GM21423 (cell line): ENCODE results near the gene RHO.

Experiments
- ATAC-seq: cut with Tn5 transposase; IDR thresholded peaks from one replicate; pipeline ENCODE4 v1.9.1; 2021; ENCODE audit warnings: mild to moderate bottlenecking, moderate library complexity; ENCODE audit not compliant: unreplicated experiment

The RHO gene

DNA sequence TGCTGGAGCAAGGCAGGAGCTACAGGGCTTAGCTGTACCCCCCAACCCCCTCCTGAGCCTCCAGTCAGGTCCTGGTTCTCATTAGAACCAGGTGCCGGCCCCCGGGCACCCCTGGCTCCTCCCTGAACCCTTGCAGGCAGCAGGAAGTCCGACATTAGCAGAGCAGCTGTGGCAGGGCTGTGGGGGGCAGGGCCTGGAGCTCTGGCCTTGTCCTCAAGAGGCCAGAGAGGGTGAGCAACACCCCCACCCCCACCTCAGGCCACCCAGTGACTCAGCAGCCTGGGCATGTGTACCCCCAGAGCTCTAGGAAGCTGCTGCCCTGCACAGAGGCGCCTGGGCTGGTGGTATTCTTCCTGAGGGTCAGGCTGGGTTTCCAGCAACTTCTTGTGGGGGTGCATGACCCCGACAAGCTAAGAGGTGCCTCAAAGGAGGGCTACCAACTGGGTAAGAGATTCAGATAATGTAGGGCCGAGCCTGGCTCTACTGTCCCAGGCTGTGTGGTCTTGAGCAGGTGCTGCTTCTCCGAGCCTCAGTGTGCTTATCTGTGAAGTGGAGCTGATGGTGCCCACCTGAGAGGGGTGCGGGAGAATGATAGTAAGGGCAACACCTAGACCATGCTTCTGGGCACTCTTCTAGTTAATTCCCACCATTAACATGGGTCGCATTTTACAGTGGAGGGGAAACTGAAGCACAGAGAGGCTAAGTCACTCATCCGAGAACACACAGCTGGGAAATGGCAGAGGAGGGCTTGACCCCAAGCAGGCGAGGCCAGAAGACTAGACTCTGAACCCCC is 30.5 kb downstream of the RHO start:
- ATAC-seq = no peak

DNA sequence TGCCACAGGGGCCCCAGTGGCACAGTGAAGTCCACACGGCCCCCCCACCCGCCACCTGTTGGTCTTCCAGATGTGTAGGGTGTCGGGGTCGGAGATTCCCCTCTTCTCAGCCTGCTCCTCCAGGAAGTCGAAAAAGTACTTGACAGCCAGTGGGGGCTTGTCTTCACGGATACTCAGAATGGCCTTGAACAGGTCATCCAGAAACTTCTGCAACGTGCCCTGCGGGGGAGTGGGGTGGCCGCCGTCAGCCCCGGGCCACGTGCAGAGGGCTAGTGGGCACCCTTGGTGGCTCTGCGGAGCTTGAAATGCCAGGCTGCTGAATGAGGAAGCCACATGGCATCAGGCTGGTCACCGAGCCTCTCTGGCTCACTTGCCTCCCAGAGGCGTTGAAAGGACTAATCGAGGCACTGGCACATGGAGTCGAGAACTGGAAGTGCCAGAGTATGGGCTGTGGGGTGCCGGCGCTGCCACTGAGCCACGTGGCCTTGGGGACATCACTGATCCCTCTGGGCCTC is 31.2 kb downstream of the RHO start:
- ATAC-seq = no peak

DNA sequence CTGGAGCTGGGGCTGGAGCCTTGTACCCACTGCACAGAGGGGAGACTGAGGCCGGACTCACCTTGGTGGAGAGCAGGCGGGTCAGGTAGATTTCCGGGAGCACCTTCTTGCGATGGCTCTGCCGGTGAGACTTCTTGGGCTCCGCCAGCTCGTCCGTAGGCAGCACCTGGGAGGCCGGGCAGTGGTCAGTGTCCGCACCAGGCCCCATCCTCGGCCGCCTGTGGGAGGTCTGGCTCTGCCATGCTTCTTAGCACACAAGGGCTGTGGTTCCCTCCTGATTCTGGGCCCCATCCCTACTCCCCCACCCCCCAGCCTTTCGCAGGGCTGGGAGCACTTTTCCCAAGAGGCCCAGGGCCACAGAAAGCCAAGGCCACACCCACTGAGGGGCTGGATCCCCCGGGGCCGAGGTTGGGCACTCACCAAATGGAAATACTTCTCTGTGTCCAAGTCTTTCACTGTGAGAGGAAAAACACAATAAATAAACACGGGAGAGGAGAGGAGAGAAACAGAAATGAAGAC is 31.9 kb downstream of the RHO start:
- no peak for ATAC-seq

DNA sequence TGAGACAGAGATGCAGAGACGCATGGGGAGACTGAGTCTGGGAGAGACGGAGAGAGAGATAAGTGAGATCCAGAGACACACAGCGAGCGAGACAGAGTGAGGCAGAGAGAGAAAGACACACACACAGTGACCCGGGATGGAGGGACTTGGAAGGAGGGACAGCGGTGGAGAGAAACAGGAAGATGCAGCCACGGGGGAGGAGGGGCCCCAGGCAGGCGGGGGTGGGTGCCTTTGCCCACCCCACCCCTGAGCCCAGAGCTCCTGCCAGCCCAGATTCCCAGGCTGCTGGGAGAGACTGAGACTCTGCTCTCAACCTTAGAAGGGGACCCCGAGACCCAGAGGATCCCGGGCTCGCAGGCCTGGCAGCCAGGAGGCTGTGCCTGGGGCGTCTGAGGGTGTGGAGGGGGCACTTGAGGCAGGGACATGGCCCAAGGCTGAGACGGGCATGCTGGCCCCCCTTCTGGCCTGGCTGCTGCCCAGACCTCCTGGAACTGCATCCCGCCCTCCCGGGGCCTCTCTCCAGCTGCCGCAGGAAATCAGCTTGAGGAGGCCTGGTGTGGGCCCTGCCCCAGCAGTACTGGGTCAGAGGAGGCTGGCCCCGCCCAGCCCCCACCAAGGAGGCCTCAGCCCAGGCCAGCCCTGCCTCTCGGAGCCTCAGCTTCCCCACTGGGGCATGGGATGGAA is 32.6 kb downstream of the RHO start:
- ATAC-seq = no peak

DNA sequence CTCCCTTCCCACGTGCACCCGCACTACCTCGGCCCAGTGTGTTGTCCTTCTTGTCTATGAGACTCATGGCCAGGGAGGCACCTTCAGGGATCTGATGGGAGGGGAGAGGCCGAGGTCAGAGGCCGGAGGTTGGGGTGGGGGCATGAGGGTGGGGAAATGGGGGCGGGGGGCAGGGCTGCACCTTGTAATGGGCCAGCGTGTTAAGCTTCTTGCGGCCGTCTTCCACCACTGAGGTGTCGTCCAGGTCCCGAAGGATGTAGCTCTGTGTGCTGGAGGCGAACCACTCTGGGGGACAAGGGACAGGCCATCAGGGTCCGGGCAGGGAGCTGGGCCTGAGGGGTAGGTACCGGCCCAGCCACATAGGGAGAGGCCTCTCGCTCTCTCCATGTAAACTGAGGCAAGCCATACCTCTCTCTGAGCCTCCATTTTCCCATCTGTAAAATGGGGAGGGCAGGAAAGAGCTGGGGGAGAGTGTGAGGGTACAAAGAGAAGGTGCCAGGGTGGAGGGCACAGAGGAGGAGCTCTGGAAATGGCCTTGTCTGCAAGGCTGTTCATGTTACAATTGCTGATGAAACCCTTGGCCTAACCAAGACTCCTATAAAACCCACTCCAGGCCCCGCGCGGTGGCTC is 33.3 kb downstream of the RHO start:
- no peak for ATAC-seq

DNA sequence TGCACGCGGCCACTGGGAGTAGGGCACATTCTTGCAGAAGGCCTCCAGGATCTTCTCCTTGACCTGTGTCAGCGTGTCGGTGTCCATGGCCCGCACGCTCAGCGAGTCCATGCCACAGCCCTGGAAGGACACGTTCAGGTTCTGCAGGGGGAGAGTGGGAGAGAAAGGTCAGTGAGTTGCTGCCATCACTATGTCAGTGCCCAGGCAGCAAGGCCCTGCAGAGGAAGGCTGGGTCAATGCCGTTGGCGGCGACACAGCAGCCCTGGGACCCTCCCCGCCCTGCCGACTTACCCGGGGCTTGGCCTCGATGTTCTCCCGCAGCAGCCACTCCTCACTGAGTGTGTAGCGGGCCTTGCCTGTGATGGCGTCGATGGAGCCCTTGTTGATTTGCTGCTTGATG is 34.4 kb downstream of the RHO start:
- no peak for ATAC-seq

DNA sequence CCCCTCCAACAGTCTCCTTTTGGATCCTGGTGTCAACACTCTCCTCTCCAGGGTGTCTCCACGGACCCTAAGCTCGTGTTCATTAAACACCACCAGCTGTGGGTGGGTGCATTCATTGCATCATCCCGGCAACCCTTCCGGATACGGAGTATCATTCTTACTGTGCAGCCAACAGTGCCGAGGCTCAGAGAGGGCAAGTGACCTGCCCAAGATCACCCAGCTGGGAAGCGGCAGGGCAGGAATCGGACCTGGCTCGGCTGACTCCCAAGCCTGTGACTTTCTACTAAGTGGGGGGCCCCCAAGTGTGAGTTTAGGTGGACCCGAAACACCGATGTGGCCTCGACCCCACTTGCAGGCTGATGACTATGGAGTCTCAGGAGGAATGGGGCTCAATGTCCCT is 34.9 kb downstream of the RHO start:
- no peak for ATAC-seq

DNA sequence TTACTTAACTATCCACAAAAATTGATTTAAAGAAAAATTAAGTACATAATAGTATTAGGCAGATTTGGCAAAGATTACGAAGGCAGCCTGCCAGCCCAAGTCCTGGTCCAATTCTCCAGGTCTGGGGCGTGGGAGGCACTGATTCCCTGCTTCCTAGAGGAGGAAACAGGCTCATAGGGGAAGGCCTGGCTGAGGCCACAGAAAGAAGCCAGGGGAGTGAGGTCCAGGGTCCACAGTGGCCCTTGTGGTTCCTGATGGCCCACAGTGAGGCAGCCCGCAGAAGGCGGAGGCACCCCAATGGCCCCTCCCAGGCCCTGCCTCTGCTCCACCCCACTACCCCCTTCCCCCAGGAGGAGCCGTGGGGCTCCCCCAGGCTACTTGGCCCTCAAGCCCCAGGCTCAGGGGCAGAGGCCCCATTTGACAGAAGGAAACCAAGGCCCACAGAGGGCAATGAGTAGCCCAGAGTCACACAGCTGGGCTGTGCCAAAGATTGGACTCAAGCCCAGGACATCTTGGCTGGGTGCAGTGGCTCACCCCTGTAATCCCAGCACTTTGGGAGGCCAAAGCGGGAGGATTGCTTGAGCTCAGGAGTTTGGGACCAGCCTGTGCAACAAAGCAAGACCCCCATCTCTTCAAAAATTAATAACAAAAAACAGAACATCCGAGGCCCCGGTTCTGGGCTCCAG is 35.6 kb downstream of the RHO start:
- ATAC-seq = no peak

DNA sequence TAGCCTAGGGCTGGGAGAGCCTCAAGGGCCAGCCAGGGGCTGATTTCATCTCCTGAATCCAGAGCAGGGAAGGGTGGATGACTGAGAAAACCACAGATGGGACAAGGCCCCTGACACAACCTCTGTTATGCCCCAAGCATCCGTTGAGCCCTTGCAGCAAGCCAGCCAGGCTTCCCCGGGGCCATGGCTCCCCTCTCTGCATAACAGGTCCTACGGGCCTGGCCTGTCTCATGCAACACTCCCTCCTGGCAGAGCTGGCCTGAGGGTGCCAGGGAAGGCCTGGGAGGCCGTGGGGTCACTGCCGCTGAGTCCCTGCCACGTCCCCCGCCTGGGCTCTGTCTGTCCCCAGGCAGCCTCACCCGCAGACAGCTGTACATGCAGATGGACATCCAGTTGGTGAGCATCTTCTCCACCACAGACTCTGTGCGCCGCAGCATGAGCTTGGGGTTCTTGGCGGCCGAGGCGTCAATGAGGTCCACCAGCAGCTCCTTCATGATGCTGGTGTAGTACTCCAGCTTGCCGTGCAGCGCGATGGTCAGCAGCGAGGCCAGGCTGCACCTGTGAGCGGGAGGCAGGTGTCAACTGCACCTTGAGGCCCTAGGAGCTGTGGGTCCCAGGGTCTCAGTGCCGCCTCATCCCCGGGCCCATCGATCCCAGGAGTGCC is 36.7 kb downstream of the RHO start:
- ATAC-seq = no peak

DNA sequence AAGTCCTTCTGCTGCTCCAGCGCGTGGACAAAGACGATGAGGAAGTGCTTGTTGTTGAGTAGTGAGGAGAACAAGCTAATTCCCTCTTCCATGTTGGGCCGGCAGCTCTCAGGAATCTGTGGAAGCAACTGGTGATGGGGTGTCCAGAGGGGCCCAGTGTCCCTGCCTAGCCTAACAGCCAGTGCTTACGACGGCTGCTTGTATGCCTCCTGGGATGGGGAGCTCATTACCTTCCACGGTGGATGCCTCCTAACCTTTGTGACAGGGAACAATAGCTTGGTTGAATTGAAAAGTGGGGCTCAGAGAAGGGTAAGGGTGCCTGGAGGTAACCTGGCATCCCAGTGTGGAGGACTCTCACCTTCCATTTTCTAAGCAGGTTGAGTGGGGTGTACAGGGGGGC is 37.5 kb downstream of the RHO start:
- ATAC-seq = no peak

DNA sequence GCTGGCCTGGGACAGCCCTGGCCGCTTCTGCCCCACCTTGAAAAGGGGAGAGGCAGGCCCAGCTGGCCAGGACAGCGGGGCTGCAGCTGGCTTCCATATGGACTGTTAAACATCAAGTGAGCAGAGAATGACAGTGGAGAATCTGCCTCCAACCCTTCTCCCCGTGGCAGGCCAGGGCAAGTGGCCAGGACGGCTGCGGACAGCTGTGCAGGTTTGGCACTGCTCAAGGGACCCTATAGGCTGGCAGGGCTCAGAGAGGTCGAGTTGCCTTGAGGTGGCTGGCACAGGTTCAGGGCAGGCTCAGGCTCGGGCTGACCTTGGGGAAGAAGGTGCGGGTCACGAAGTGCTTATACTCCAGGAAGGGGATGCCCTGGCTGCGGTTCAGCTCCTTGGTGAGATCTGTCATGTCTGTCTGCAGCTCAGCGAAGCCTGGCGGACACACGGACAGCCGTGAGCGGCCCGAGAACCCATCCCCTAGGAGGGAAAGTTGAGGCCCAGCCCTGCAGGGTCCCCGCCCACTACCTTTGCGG is 38.8 kb downstream of the RHO start:
- ATAC-seq = no peak

DNA sequence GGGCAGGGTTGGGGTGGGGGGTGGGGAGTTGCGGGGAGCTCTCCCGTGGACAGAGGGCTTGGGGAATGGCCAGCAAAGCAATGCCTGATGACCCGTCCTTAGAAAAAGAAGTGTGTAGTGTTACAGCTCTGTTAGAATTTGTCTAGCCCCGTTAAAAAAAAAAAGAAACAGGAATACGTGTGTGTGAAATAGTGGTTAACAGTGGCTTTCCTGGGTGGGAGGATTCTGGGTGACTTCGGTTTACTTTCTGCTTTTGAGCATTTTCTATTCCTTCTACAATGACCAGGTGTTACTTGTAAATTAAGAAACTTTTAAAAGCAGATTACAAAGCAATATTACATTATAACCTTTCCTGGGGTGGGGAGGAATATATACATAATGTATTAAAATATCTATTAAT is 39.5 kb downstream of the RHO start:
- ATAC-seq = no peak

DNA sequence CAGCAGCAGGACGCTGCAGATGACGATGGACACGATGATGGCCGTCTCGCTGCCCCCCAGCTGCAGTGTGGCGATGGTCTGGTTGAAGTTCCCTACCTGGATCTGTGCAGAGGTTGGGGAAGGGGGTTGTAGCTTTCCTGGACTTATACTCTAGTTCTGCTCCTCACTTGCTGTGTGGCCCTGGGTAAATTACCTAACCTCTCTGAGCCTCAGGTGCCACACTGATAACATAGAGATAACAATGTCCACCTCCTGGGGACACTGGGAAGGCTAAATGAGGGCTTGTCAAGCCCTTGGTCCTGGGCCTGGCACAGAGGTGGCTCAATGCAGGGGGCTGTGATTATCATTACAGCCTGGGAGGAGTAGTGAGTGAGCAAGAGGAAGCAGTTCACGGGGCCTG is 41.4 kb downstream of the RHO start:
- ATAC-seq = no peak

DNA sequence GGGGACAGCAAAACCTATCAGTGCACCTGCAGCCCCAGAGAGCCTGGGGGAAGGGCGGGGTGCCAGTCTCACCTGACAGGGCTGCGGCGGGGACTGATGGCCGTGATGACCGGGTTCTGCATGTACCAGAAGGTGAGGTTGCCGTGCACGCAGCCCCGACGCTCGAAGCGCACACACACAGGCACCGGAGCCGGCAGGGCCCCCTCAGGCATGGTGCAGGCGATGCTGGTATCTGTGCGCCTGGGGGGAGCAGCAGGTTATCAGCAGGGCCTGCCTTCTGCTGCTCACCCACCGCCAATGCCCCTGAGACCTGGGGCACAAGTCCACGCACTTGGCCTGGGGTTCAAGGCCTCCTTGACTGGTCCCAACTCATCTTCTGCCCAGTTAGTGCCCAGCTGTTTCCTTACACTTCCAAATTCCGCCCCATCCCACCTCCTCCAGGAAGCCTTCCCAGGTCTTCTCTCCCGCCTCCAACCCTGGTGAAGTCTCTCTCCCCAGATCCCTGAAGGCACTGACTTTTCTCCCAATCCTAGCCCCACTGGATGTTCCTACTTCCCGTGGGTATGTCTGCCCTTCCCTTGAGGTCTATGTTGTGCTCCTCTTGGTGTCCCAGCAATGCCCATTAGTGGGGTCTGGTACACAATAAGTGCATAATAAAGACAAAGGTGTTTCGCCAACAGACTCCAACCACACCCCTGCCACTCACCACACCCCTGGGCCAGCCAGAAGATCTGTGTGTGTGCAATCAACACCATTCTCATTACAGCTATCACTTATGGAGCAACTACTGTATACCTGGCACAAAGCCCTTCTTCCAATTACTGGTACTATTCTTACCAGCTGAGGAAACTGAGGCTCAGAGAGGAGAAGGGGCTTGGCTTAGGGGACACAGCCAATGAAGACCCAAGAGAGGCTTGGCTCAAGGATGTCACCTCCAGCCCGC is 43.4 kb downstream of the RHO start:
- ATAC-seq = no peak

DNA sequence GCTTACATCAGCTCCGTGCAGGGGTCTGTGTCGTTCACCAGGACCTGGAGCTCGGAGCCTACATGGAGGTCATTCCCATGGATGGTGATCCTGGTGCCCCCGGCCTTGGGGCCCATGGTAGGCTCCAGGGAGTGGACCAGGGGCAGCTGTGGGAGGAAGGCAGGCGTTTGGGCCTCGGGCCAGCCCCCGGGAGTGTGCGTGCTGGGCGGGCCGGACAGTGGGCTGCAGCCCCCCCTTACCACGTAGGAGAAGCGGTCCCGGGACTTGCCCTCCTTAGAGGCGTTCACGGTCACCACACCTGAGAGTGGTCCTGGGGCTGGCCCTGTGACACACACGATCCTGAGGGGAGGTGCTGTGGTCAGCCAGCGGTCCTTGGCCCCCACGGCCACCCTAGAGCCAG is 44.2 kb downstream of the RHO start:
- ATAC-seq = no peak

DNA sequence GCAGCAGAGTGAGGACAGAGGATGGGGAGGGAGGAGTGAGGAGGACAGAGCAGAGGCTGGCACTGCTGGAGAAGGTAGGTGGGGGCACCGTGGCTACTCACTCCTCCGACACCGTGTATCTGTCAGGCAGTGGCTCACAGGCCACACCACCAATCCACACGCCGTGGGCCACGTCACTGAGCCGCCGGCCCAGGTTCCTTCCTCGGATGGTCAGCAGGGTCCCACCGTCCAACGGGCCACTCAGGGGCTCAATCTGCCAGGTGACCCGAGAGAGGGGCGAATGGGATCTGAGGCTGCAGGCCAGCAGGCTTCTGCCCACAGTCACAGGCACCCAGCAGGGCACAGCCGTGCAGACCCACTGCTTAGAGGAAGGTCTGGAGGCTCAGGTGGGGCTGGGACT is 45.1 kb downstream of the RHO start:
- ATAC-seq = no peak

DNA sequence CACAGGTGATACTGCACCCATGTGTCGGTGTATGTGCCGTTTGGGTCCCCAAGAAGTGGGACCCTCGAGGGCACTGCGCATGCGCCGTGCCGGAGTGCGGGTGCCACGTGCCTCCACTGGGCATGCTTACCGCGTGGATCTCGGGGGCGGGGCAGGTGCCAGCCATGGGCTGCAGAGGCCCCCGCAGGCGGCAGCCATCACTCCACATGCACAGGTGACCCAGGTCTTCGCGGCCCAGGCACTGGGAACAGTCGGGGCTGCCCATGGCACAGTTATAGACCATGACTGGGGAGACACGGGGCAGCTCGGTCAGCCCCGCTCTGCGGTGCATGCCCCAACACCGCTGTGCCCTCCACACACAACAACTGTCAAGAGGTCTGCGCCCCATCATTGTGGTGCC is 45.8 kb downstream of the RHO start:
- no peak for ATAC-seq

DNA sequence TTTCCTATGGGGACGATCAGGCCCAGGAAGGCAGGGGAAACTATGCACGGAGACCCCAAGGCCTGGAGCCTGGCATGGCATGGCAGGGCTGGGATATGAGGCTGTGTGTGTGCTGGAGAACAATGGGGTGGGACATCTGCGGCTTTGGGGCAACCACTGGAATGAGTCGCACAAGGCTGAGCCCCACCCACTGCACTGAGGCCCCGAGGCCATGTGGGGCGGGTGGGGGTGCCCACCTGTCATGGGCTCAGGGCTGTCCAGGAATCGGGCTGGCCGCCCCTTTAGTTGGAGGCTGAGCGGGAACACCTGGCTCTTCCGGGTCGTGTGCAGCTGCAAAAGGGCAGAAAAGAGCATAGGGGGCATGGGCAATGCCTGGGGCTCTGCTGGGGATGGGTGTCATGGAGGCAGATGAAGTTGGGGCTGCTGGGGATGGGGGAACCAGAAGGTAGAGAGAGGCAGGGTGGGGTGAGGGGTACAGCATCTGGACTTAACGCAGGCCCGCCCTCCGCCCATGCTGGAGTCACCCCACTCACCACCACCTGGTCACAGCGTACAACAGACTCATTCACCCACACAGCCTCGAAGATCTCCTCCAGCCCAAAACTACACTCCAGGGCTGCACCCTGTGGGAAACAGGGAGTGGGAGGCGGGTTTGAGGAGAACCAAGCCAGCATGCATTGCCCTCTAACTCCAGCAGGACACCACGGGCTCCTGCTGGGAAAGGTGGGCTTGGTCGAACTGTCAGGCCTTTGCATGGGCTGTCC is 47.0 kb downstream of the RHO start:
- ATAC-seq = no peak

DNA sequence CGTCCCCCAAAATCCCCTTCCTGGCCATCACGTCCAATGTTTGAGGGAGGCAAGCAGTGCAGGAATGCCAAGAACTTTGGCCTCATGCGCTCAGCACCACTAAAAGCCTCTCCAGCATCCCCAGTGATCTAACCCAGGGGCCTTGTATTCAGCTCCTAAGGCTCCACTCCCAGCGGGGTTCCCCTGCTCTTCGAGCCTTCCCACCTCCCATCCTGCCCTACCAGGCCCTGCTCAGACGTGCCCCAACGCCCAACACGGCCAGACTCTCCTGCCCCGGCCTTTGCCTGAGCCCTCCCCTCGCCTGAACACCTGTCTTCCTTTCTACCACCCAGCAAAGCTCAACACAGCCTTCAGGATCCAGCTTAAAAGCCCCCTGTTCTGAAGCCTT is 47.6 kb downstream of the RHO start:
- no peak for ATAC-seq
